GM18526 (cell line): ENCODE data around the gene CDC37.

Source experiments
- POLR2A ChIP-seq: IDR thresholded peaks from 3 replicates; pipeline ENCODE4 v1.6.1; 2011; ENCODE audit not compliant: insufficient read length; ENCODE audit errors: extremely low read depth

The CDC37 gene

DNA sequence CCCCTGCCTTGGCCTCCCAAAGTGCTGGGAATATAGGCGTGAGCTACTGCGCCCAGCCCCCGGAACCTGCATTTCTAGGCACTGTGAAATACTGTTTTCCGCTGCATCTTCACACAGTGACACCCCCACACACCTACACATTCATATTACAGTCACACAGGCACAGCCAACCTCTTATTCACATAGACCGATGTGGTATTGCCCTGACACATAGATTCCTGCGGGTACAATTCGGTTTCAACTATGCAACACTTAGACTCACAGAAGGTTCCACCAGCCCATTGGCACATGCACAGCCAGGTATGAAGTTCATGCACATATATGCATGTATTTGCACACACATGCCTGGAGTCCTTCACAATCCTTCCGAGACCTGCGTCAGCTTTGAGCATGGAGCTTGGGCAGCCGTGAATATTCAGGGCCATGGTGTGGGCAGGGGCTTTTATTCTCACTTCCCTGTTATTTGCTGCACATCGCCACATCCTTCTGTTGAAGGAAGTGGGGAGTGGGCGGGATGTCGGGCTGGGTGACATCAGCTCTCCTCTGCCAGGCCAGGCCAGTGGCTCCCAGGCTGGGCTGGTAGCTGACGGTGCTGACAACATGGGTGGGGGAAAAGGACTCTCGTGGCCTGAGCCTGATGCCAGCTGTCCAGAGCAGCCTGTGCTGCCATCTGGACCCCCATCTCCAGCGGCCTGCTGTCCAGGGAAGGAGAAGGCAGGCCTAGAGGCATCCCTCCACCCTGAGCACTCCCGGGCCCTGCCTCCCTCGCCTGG lies 5.4 kb upstream of the CDC37 start:
- TF ChIP-seq POLR2A: peak; percentile 36

DNA sequence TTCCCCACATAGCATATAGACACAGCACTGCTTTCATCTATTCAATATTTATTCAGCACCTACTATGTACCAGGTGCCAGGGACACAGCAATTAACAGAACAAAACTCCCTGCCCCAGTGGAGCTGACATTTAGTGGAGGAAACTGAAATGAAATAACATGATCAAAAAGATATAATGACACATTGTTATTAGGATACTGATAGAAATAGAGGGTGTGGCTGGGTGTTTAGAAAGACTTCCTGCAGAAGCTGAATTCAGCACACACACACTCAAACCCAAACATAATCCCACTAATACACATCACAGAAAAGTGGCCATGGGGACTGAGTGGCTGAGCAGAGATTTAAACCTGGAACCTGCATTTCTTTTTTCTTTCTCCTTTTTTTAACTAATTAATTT lies 3.8 kb upstream of the CDC37 start:
- TF ChIP-seq POLR2A: no peak

DNA sequence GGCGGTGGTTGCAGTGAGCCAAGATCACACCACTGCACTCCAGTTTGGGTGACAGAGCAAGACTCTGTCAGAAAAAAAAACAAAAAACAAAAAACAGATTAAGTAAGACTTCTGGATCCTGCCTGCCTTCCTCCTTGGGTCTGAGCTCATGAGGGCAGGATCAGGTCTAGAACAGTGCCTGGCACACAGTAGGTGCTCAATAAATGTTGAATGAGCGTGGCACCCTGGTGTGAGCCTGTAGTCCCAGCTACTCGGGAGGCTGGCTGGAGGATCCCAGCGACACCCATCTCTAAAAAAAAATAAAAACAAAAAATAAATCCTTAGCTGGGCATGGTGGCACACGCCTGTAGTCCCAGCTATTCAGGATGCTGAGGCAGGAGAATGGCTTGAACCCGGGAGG lies 2.8 kb upstream of the CDC37 start:
- no peak for TF ChIP-seq POLR2A

DNA sequence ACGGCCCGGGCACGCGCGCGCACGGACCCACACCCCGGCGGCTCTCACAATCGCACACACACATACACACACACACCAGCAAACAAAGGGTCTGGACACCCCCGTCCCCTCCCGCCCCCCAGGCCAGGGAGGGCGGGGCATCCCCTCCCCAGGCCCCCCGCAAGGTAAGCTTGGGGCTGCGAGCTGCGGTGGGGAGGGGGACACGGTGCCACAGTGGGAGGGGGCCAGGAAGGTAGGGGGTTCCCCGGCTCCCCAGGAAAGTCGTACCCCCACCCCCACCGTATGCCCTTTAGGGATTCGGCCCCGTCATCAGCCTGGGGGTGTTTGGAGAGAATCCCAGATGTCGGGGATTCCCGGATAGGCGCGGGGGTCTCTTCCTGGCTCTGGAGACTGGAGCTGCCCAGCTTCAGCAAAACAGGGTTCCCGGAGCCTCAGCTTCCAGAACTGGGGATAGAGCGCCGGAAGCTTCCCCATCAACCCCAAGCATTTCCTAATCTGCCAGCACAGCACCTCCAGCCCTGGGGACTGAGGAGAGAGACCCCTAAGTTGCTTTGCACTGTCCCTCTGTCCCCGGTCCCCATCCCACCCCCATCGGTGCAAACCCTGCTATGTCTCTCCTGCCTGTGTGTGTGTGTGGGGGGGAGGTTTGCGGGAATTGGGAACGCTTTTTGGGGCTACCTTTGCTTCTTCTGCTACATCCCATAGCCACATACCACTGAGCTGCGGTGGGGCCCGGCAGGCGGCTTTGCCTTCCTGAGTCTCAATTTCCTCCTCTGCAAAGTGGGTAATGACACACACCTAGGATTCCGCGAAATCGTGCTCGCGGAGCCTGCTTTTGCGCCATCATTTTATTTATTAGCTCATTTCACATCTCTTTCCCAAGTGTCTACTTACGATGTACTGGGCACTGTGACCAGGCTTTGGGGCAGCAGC lies 1.8 kb upstream of the CDC37 start:
- no peak for TF ChIP-seq POLR2A

DNA sequence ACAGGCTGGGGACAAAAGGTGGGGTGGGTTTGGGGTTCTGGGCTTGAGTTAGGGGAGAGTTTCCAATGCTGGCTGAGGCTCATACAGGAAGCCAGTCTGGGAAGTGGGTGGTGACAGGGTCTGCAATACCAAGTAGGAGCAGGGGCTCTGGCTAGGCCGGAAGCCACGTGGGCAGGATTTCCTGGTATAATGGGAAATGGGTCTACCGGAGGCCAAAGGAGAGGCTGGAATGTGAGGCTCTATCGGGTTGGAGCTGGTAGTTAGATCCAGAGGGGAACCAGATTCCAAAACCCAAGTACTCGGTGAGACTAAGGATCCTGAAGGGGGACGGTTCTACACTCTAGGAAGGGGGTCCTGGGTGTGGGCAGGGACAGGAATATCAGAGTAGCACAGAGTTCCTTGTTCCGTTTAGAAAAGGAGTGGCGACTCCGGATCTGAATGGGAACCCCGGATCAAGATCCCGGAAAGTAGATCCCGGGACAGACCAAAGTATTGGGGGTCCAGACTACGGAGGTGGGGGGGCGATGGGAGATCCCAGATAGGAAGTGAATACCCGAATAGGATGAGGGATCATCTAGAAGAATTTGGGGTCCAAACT lies 802 bp downstream of the CDC37 start:
- TF ChIP-seq POLR2A: no peak

DNA sequence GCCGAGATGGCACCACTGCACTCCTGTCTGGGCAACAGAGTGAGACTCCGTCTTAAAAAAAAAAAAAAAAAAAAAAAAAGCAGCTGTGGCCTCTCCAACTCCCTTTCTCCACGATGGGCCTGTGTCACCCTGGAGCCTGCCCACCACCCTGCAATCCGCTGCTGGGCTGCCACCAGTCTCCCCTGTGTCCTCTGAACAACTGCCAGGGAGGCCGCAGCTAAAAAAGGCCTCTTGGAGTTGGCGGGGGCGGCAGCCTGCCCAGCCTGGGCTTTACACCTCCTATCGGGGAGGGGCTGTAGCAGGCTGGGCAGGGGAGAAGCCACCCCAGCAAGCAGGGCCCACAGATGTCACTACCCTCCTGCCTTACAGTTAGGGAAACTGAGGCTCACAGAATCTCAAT lies 3.5 kb downstream of the CDC37 start:
- TF ChIP-seq POLR2A: no peak

DNA sequence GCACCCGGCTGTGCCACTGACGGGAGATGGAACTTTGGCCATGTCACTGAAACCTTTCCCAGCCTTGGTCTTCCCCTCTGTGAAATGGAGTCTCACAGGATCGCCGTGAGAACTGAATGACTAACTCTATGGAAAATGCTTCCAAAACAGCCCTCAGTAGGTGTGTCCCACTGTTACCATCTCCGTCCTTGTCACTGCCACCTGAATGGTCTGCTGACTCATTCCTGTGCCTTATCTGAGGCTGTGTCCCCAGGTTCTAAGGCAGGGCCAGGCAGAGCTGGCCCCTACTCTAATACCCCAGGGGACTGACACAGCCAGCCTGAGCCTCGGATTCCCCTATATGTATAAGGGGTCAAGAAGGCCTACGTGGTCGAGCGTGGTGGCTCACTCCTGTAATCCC lies 4.5 kb downstream of the CDC37 start:
- no peak for TF ChIP-seq POLR2A

DNA sequence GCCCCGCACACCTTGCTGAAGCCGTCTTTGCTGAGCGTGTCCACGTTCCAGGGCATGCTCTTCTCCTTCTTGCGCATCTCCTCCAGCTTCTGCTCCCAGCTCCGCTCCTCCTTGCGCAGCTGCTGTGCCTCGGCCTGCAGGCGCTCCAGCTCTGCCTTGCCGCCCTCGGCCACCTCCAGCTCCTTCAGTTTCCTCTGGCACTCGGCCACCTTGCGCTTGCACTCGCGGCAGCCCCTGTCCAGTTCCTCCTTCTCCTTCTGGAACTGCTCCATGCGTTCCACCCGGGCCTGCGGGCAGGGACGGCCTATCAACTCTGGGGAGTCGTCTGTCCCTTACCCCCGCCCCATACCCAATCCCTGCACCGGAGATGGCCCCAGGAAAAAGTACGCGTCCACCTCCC lies 7.4 kb downstream of the CDC37 start:
- no peak for TF ChIP-seq POLR2A

DNA sequence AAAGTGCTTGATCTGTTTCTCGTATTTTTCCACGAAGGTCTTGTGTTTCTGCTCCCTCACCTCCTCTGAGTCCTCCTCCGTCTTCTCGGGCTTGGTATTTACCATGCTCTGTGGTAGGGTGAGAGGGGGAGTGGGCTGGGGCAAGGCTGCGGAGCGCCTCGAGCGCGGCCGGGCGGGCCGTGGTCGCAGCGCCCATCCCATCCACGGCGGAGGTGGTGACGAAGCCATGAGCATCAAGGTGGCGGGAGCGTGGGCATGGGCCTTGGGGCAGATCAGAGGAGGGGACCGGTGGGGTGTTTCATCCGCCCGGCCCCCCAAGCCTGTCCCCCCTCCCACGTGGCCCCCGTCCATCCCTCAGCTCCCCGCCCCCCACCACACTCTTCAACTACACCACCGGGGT lies 7.9 kb downstream of the CDC37 start:
- no peak for TF ChIP-seq POLR2A

DNA sequence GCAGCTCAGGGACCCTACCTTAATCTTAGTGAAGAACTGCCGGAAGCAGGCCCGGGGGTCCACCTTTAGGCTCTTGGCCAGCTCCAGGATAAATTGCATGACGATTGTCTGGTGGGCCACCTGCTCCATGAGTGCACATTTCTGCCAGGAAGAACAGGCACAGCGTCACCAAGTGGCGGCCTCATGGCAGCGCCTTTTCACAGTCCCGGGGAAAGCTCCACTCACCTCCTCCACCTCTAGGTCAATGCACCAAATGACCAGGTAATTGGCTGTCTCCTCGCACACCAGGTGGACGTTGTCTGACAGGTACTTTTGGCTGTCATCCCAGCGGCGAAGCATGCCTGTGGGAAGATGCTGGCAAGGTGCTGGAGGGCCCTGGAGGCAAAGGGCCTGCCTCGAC lies 8.3 kb downstream of the CDC37 start:
- no peak for TF ChIP-seq POLR2A

DNA sequence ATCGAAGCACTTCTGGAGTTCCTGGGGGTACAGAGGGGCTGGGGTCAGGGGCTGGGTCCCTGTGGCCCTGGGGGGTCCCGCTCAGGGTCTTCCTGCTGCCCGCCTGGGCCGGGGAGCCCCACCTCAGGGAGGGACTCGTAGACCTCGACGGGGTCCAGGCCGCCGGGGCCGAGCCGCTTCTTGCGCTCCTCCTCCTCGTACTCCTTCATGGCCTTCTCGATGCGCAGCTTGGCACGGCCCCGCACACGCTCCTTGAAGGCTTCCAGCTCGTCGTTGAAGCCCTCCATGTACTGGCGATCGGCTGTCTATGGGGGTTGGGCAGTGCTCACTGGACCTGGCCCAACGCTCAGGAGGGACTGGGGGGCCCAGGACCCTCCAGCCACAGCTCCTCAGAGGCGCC lies 10.2 kb downstream of the CDC37 start:
- TF ChIP-seq POLR2A: no peak

DNA sequence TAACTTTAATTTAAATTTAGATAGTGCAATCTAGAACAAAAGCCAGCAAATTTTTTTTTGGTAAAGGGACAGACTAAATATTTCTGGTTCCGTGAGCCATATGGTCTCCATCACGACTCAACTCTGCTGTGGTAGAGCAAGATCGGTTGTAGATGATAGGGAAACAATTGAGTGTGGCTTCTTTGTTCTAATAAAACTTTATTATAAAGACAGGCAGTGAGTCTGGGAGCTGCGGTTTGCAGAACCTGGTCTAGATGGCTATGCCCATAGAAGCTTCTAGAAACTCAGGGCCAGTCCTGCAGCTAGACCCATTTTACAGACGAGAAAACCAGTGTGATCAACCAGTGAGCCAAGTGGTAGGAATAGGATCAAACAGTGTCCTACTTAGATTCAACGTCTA lies 11.2 kb downstream of the CDC37 start:
- no peak for TF ChIP-seq POLR2A

DNA sequence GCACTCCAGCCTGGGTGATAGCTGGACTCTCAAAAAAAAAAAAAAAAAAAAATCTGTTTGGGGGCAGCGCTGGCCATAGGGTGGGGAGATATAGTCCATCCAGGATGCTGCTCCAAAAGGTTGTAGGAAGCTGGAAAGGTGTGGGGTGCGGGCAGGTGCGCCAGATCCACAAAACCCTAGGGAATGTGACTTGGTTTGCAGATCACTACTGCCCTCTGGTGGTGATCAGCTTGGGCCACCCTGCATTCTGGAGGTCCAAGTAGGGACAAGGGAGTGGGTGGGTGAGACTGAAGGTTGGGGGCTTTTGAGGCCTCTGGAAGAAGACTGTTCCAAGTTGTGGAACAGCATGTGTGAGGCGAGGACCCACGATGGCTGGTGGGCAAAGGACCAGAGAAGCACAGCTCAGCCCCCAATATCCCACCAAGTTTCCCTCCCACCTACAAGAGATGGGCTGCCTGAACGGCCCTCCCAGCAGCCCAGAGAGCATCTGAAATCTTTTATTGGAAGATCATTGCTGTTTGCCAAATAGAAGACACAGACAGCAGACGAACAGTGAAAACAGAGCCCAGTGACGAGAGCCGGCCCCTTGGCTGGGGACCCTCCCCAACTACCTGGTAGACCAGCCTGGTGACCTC lies 12.6 kb downstream of the CDC37 start:
- TF ChIP-seq POLR2A: no peak

DNA sequence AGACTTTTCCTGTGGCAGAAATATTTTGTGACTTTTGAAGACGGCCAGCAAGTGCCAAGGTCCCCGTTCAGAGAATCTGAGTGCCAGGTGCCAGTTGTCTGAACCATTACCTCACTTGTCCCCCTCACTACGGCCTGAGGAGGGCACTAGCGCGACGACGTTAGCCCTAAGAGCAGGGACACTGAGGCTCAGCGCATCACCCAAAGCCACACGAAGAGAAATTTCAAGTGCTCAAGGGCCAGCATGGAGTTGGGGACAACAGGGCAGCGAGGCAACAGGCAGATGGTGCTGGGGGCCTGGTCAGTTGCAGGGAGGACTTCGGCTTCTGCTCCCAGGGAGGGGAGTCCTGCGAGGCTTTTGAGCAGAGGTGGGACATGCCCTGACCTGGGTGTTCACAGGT lies 13.5 kb downstream of the CDC37 start:
- no peak for TF ChIP-seq POLR2A

DNA sequence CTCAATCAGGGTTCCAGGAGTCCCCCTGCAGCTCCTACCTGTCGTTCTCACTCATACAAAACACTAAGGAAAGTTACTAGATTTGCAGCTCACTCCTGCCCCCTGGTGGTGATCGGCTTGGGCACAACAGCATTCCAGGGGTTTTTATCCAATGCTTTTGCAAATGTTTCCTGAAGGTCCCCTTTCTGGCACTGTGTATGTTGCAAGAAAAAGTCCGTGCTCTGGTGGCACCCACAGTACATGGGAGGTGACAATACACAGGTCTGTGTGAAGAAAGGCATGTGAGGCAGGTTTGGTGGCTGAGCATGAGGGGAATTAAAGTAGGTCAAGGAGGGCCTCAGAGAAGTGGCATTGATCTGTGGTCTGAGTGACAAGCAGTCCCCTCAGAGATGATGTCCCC lies 14.4 kb downstream of the CDC37 start:
- no peak for TF ChIP-seq POLR2A
